Measurements from ENCODE around the gene TFB1M.

Gene TFB1M

GRCh38 chr6:155263373-155264063 lies 50.8 kb downstream of the TFB1M start, which contains the start of gene CLDN20:
Gene CLDN20 (plus strand): TSS chr6:155264013. CDS start chr6:155275720, 11,707 bp downstream.
- DNase-seq (ENCODE audit: low spot score) = no peak

- DNase-seq (ENCODE audit: low spot score) = no peak
Measured at GRCh38 chr6:155262655-155263054, 51.6 kb downstream of the TFB1M start.

DNA sequence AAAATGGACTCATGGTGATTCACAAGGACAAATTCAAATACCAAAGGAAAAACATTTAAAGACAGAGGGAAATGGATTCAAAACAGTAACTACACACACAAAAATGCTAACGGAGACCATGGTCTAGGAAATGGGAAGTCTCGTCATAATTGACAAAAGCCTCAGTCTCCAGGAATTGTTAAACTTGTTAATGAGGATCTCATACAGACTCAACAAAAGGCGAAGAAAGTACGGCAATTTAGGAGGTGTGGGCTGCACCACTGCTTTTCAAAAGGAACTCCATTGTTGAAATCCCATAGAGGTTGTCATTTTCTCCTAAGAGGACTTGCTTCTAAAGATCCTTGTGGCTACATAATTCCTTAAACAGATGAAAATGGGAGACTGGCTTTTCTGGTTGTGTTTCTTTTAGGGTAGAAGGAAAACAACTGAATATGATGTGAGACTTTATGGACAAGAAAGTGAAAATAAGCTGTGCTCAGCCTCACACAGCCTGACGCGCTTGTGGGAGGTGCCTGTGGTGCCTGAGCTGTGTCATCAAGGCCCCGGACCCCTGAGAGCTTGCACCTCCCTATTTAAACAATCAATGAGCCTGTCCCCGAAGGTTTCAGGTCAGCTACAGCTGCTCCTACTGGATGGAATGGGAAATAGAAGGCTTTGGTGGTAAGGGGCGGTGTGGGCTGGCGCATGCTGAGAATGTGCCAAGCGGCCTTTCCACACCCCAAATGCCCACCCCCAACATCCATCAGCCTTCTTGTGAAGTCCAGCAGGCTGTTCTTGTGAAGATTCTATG lies 53.0 kb downstream of the TFB1M start:
- no peak for DNase-seq (ENCODE audit: low spot score)

DNA sequence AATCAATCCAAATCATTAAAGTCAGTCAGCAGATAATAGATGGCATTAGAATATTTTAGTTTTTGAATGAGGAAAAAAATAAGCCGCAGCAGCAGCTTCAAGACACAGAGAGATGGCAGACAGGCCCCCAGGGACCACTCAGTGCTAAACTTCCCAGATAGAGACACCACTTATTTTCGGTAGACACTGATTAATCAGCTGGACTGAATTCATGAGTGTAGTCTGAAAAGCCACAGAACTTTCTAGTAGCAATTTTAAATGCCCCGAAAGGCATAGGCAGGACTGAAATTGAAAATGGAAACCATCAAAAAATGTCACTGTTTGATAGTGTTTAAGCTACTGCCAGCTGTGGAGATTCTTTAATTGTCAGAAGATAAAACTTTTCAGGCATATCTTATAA lies 53.6 kb downstream of the TFB1M start:
- no peak for DNase-seq (ENCODE audit: low spot score)

GRCh38 chr6:155259897-155260296 lies 54.4 kb downstream of the TFB1M start:
- no peak for DNase-seq (ENCODE audit: low spot score)

DNA sequence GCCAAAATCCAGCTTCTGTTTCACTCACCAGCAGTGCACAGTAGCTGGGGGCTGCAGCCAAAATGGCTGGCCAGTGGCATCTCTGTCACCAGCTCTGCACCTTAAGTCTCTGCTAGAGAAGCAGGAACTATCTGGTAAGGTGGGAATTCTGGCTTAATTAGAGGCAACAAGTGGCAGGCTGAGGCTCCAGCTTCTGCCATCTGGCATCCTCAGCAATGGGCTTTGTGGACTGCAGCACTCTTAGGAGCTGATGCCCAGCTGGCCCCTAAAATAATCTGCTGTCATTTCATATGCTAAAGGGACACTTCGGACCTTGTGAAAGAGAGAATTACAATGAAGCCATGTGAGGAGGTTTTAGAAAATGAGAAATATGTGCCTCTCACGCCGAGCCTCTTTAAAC lies 55.1 kb downstream of the TFB1M start:
- DNase-seq (ENCODE audit: low spot score) = no peak

- no peak for DNase-seq (ENCODE audit: low spot score)
Measured at GRCh38 chr6:155257796-155258195, 56.5 kb downstream of the TFB1M start.

- DNase-seq (ENCODE audit: low spot score) = no peak
Measured at GRCh38 chr6:155256122-155256795, 58.0 kb downstream of the TFB1M start.

- DNase-seq (ENCODE audit: low spot score) = no peak
Measured at GRCh38 chr6:155254139-155254538, 60.1 kb downstream of the TFB1M start.

DNA sequence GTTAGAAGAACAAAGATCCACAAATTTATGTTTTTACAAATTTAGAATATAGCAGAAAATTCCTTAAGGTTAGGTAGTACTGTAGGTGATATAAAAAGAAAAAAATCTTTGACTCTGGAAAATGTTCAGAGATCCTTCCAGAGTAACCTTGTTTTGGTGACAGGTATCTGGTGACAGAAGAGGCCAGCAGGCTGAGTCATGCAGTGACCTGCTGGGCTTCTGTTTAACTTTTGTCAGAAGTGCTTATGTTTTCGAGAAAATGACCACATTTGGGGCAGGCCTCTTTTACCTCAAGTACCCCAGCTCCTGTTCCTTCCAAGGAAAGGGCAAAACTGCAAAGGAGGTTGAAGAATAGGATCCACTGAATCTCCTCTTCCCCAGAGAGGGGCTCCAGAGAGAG lies 60.9 kb downstream of the TFB1M start:
- DNase-seq (ENCODE audit: low spot score) = no peak

- no peak for DNase-seq (ENCODE audit: low spot score)
Measured at GRCh38 chr6:155252581-155252980, 61.7 kb downstream of the TFB1M start.

GRCh38 chr6:155250701-155251381 lies 63.4 kb downstream of the TFB1M start:
- no peak for DNase-seq (ENCODE audit: low spot score)

GRCh38 chr6:155248008-155249001 lies 66.0 kb downstream of the TFB1M start:
- DNase-seq (ENCODE audit: low spot score) = peak; percentile 45

GRCh38 chr6:155247618-155248007 lies 66.7 kb downstream of the TFB1M start:
- DNase-seq (ENCODE audit: low spot score) = no peak

GRCh38 chr6:155246825-155247224 lies 67.5 kb downstream of the TFB1M start:
- DNase-seq (ENCODE audit: low spot score) = no peak

GRCh38 chr6:155245831-155246230 lies 68.5 kb downstream of the TFB1M start:
- DNase-seq (ENCODE audit: low spot score) = no peak

GRCh38 chr6:155245193-155245592 lies 69.1 kb downstream of the TFB1M start:
- no peak for DNase-seq (ENCODE audit: low spot score)

- no peak for DNase-seq (ENCODE audit: low spot score)
Measured at GRCh38 chr6:155244434-155244833, 69.8 kb downstream of the TFB1M start.

DNA sequence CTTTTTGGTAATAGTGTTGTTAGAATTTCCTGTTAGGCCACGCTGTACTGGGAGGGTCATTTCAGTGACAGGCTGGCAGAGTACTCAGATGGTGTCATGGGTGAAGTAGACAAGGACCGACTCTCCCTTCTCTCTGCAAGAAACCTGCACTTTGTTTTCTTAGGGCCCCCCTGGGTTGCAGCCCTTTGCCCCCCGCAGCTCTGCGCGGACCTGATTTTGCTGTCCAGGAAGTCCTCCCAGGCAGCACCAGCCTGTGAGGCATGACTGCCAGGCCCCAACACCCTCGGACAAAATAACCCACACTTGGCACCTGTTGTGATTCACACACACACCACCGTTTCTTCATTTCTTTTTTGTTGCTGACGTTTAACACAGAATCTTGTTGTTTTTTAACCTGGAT lies 72.3 kb downstream of the TFB1M start:
- DNase-seq (ENCODE audit: low spot score) = no peak

GRCh38 chr6:155240905-155241600 lies 73.2 kb downstream of the TFB1M start:
- no peak for DNase-seq (ENCODE audit: low spot score)

- no peak for DNase-seq (ENCODE audit: low spot score)
Measured at GRCh38 chr6:155237613-155238012, 76.7 kb downstream of the TFB1M start.

Measured in D341Med (cell line).